Mesenchymal stem cell (in vitro differentiated cells and primary cell): Measurements from ENCODE around the gene CRYL1.

ENCODE experiments used
- DNase-seq: peaks from one replicate; pipeline ENCODE4 v3.0.0-alpha.2; 2013
- H2AFZ ChIP-seq: one replicate; pipeline ENCODE4 v1.6.1; 2013; ENCODE audit warnings: low read depth, mild to moderate bottlenecking, control low read depth, inconsistent platforms, low read length, moderate library complexity
- H2AK5ac ChIP-seq: 2 replicates; pipeline ENCODE4 v1.6.1; 2013; ENCODE audit warnings: low read length, moderate library complexity, mild to moderate bottlenecking, inconsistent platforms; ENCODE audit not compliant: severe bottlenecking
- H2BK120ac ChIP-seq: one replicate; pipeline ENCODE4 v1.6.1; 2013; ENCODE audit warnings: low read depth, mild to moderate bottlenecking, inconsistent platforms, low read length, moderate library complexity
- H2BK12ac ChIP-seq, 2 experiments: one replicate each; pipeline ENCODE4 v1.6.1; 2013; ENCODE audit warnings: inconsistent platforms in 2 of 2, low read length in 2 of 2, mild to moderate bottlenecking in 2 of 2, moderate library complexity in 2 of 2, control low read depth in 1 of 2
- H2BK15ac ChIP-seq: one replicate; pipeline ENCODE4 v1.6.1; 2013; ENCODE audit warnings: mild to moderate bottlenecking, low read depth, inconsistent platforms; ENCODE audit not compliant: poor library complexity, severe bottlenecking
- H2BK5ac ChIP-seq: 2 replicates; pipeline ENCODE4 v1.6.1; 2013; ENCODE audit warnings: low read depth, mild to moderate bottlenecking, low read length, control low read depth, inconsistent platforms; ENCODE audit not compliant: poor library complexity, severe bottlenecking
- H3K14ac ChIP-seq, 2 experiments: one replicate each; pipeline ENCODE4 v1.6.1; 2013; ENCODE audit warnings: inconsistent platforms in 2 of 2, low read length in 2 of 2, control low read depth in 1 of 2, mild to moderate bottlenecking in 1 of 2, moderate library complexity in 1 of 2
- H3K18ac ChIP-seq, 2 experiments: one replicate each; pipeline ENCODE4 v1.6.1; 2013; ENCODE audit warnings: inconsistent platforms in 2 of 2, low read length in 2 of 2, control low read depth in 1 of 2, low read depth in 1 of 2, mild to moderate bottlenecking in 1 of 2
- H3K23ac ChIP-seq, 2 experiments: one replicate each; pipeline ENCODE4 v1.6.1; 2013; ENCODE audit warnings: inconsistent platforms in 2 of 2, low read length in 2 of 2, mild to moderate bottlenecking in 2 of 2, moderate library complexity in 2 of 2, control low read depth in 1 of 2
- H3K27ac ChIP-seq: 2 replicates; pipeline ENCODE4 v1.5.1; 2013; ENCODE audit warnings: mild to moderate bottlenecking, moderate library complexity, low read length, control low read depth, inconsistent platforms; ENCODE audit not compliant: poor library complexity, severe bottlenecking
- H3K27me3 ChIP-seq, 2 experiments: 2 replicates each; pipeline versions ENCODE4 v1.6.1 to v1.7.0; 2013; ENCODE audit warnings: low read length in 2 of 2, mild to moderate bottlenecking in 2 of 2, moderate library complexity in 2 of 2, control low read depth in 1 of 2, inconsistent platforms in 1 of 2; ENCODE audit not compliant: control insufficient read depth in 1 of 2, insufficient read depth in 1 of 2
- H3K36me3 ChIP-seq, 2 experiments: 2 replicates each; pipeline versions ENCODE4 v1.6.1 to v1.7.0; 2013; ENCODE audit warnings: low read length in 2 of 2, control low read depth in 1 of 2, inconsistent platforms in 1 of 2, low read depth in 1 of 2, mild to moderate bottlenecking in 1 of 2; ENCODE audit not compliant: insufficient read depth in 2 of 2, control insufficient read depth in 1 of 2
- H3K4ac ChIP-seq, 2 experiments: one replicate each; pipeline ENCODE4 v1.6.1; 2013; ENCODE audit warnings: inconsistent platforms in 2 of 2, low read length in 2 of 2, mild to moderate bottlenecking in 2 of 2, moderate library complexity in 2 of 2, control low read depth in 1 of 2, low read depth in 1 of 2
- H3K4me1 ChIP-seq: 2 replicates; pipeline ENCODE4 v1.6.1; 2013; ENCODE audit warnings: low read depth, low read length, control low read depth; ENCODE audit not compliant: control insufficient read depth, insufficient read depth
- H3K4me2 ChIP-seq: 2 replicates; pipeline ENCODE4 v1.6.1; 2013; ENCODE audit warnings: low read length, mild to moderate bottlenecking, inconsistent platforms; ENCODE audit not compliant: poor library complexity, severe bottlenecking
- H3K4me3 ChIP-seq, 2 experiments: 2 replicates each; pipeline versions ENCODE4 v1.5.1 to v1.7.0; 2013; ENCODE audit warnings: low read length in 2 of 2, mild to moderate bottlenecking in 2 of 2, control low read depth in 1 of 2, low read depth in 1 of 2; ENCODE audit not compliant: insufficient read depth in 1 of 2
- H3K79me1 ChIP-seq: replicated peaks from 2 replicates; pipeline ENCODE4 v1.6.1; 2013; ENCODE audit warnings: mild to moderate bottlenecking, control low read depth, low read length, inconsistent platforms; ENCODE audit not compliant: poor library complexity, severe bottlenecking
- H3K9ac ChIP-seq: 2 replicates; pipeline ENCODE4 v1.7.0; 2013; ENCODE audit warnings: mild to moderate bottlenecking, low read length, moderate library complexity
- H3K9me3 ChIP-seq: 2 replicates; pipeline ENCODE4 v1.7.0; 2013; ENCODE audit warnings: mild to moderate bottlenecking, low read length; ENCODE audit not compliant: control insufficient read depth
- H4K8ac ChIP-seq: one replicate; pipeline ENCODE4 v1.6.1; 2013; ENCODE audit warnings: inconsistent platforms, mild to moderate bottlenecking, low read length, moderate library complexity
- H4K91ac ChIP-seq: one replicate; pipeline ENCODE4 v1.6.1; 2013; ENCODE audit warnings: mild to moderate bottlenecking, low read length, inconsistent platforms
- WGBS: methylation state at CpG from one replicate; pipeline ENCODE4 v1.1.7; 2013; ENCODE audit warnings: mixed read lengths; 5-methylcytosine and 5-hydroxymethylcytosine counted together

The CRYL1 gene

DNA sequence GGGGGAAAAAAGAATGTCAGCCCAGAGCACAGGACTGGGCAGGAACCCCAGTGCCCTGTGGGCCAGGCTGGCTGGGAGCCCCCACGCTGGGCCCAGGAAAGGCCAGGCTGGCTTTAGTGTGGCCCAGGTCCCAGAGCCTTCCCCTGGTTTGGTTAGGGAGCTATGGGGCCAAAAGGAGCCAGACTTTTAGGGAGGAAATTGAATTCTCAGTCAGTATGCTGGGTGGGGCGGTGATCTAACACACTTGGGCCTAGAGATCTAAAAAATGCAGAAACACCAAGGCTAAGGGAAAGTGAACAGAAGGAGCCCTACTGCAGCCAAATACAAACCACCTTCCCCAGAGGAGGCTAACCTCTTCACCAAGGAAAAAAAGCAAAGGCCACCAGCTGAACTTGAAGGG, 137.5 kb downstream of the CRYL1 start:
- Histone ChIP-seq H3K9me3 (no peaks in the 10 kb centered on the region), H4K91ac (no peak overlapping the region), H3K4me3 (no peak overlapping the region), H3K27me3 (no peaks in the 10 kb centered on the region), H3K79me1 (no peaks in the 10 kb centered on the region), H2AFZ (no peak overlapping the region), H2AK5ac (peak overlapping the region; percentile 67), H2BK12ac (no peak overlapping the region), H3K4me2 (no peak overlapping the region), H3K4me1 (peaks cover 8% of the 10 kb centered on the region), H2BK120ac (no peak overlapping the region), H3K18ac (no peak overlapping the region), H4K8ac (no peak overlapping the region), H3K27ac (no peak overlapping the region), H3K23ac (no peak overlapping the region), H3K14ac (no peak overlapping the region), H3K36me3 (no peaks in the 10 kb centered on the region), H3K9ac (peak overlapping the region; percentile 24), H2BK5ac (no peak overlapping the region), H3K4ac (no peak overlapping the region), H2BK15ac (no peak overlapping the region)
- 98% methylated on average over 2 of the region's 2 CpGs for WGBS
- DNase-seq, result no peak

DNA sequence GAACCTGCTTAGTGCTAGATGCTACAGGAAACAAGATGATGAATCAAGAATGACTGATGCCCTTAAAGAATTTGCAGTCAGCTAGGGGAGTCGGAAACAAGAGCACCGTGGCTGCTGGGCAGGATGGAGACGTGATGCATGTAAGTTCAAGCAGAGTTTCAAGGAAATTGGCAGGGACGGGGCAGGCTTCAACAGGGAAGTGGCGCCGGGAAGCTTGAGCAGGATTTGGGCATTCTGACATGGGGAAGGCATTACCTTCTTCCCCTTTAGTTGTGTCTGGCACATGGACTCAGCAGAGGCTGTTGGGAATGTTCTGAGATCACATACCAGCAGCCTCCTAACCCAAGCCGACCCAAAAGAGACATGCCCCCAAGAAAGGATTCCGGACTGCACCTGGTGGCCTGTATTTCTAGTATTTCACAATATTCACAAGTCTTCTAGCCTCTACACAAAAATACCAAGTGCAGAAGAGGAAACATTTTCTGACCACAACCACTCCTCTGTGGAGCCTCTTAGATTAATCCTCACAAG, 138.2 kb downstream of the CRYL1 start:
- Histone ChIP-seq H3K23ac (peak overlapping the region in 1 of 2 experiments; percentile 3), H3K27me3 (no peaks in the 10 kb centered on the region), H3K79me1 (no peaks in the 10 kb centered on the region), H2BK12ac (no peak overlapping the region), H2AK5ac (no peak overlapping the region), H4K91ac (no peak overlapping the region), H3K9ac (peak overlapping the region; percentile 24), H4K8ac (no peak overlapping the region), H2BK5ac (no peak overlapping the region), H3K18ac (no peak overlapping the region), H2BK15ac (no peak overlapping the region), H3K36me3 (no peaks in the 10 kb centered on the region), H3K4me1 (peaks cover 8% of the 10 kb centered on the region), H3K4ac (no peak overlapping the region), H3K14ac (peak overlapping the region in 1 of 2 experiments; percentile 18), H2AFZ (no peak overlapping the region), H3K9me3 (no peaks in the 10 kb centered on the region), H3K4me2 (no peak overlapping the region), H3K4me3 (no peak overlapping the region), H3K27ac (no peak overlapping the region), H2BK120ac (no peak overlapping the region)
- WGBS, result 69% methylated on average over 8 of the region's 8 CpGs
- no peak for DNase-seq

GRCh38 chr13:20387006-20387405, 138.7 kb downstream of the CRYL1 start:
- no peak overlapping the region for H2BK15ac ChIP-seq
- H3K9me3 ChIP-seq, result no peaks in the 10 kb centered on the region
- H3K4ac ChIP-seq, result no peak overlapping the region
- no peak overlapping the region for H2BK120ac ChIP-seq
- no peak overlapping the region for H3K23ac ChIP-seq
- H3K9ac ChIP-seq, result no peak overlapping the region
- no peak overlapping the region for H3K4me2 ChIP-seq
- H4K91ac ChIP-seq, result no peak overlapping the region
- no peak for DNase-seq
- H2AK5ac ChIP-seq, result no peak overlapping the region
- H3K27me3 ChIP-seq, result no peaks in the 10 kb centered on the region
- H3K4me3 ChIP-seq, result no peak overlapping the region
- H3K4me1 ChIP-seq, result peaks cover 7% of the 10 kb centered on the region
- no peak overlapping the region for H2AFZ ChIP-seq
- 95% methylated on average over 5 of the region's 5 CpGs for WGBS
- no peak overlapping the region for H3K27ac ChIP-seq
- no peaks in the 10 kb centered on the region for H3K79me1 ChIP-seq
- H3K14ac ChIP-seq, result no peak overlapping the region
- no peak overlapping the region for H3K18ac ChIP-seq
- no peak overlapping the region for H2BK5ac ChIP-seq
- no peaks in the 10 kb centered on the region for H3K36me3 ChIP-seq
- H4K8ac ChIP-seq, result no peak overlapping the region
- no peak overlapping the region for H2BK12ac ChIP-seq

- Histone ChIP-seq H4K8ac (no peak overlapping the region), H4K91ac (no peak overlapping the region), H3K27ac (no peak overlapping the region), H3K4ac (no peak overlapping the region), H3K4me3 (no peak overlapping the region), H3K9ac (no peak overlapping the region), H2BK15ac (no peak overlapping the region), H3K36me3 (no peaks in the 10 kb centered on the region), H3K23ac (no peak overlapping the region), H2AFZ (no peak overlapping the region), H2AK5ac (no peak overlapping the region), H2BK5ac (no peak overlapping the region), H3K79me1 (no peaks in the 10 kb centered on the region), H3K14ac (no peak overlapping the region), H3K4me1 (peaks cover 6% of the 10 kb centered on the region), H2BK120ac (no peak overlapping the region), H3K9me3 (no peaks in the 10 kb centered on the region), H3K27me3 (no peaks in the 10 kb centered on the region), H3K4me2 (no peak overlapping the region), H2BK12ac (no peak overlapping the region), H3K18ac (no peak overlapping the region)
- WGBS, result 100% methylated on average over 1 of the region's 2 CpGs
- DNase-seq, result no peak
Measured at GRCh38 chr13:20383058-20383457, 142.6 kb downstream of the CRYL1 start.
